Keratinocyte (primary cell): ENCODE data around the gene HRK. TPM values are rescaled to one million over a fixed set of nuclear protein-coding genes. Genes with fewer than 3 reads are reported as not detected.

Source experiments
- DNase-seq: peaks from one replicate; pipeline ENCODE4 v3.0.0-alpha.2; 2011; ENCODE audit warnings: low read depth, missing footprints, low spot score
- FAIRE-seq: peaks from 2 replicates; lab custom pipeline; 2011; peaks lifted over from hg19 to GRCh38; lab: Jason Lieb, UNC
- H2AFZ ChIP-seq: 2 replicates; pipeline ENCODE4 v1.6.0; 2012; ENCODE audit warnings: low read length, control low read depth, inconsistent platforms; ENCODE audit not compliant: control insufficient read depth
- H3K27ac ChIP-seq: 2 replicates; pipeline ENCODE4 v1.5.1; 2011; ENCODE audit warnings: low read length; ENCODE audit not compliant: control insufficient read depth, insufficient read depth
- H3K27me3 ChIP-seq: 3 replicates; pipeline ENCODE4 v1.6.0; 2011; ENCODE audit warnings: low read length; ENCODE audit not compliant: control insufficient read depth, insufficient read depth; ENCODE audit errors: extremely low read depth
- H3K36me3 ChIP-seq, 2 experiments: 2 replicates in 1 of 2; 3 replicates in 1 of 2; pipeline ENCODE4 v1.5.1; 2011; ENCODE audit warnings: low read length in 2 of 2, mild to moderate bottlenecking in 1 of 2; ENCODE audit not compliant: control insufficient read depth in 2 of 2, insufficient read depth in 2 of 2; ENCODE audit errors: extremely low read depth in 1 of 2
- H3K4me1 ChIP-seq: 3 replicates; pipeline ENCODE4 v1.5.1; 2011; ENCODE audit warnings: low read length; ENCODE audit not compliant: control insufficient read depth, insufficient read depth; ENCODE audit errors: extremely low read depth
- H3K4me2 ChIP-seq: 3 replicates; pipeline ENCODE4 v1.6.0; 2011; ENCODE audit warnings: low read depth, low read length; ENCODE audit not compliant: control insufficient read depth, insufficient read depth; ENCODE audit errors: extremely low read depth
- H3K4me3 ChIP-seq, 3 experiments: fragments of 200-600 bp in 1 of 3; sonication (generic) in 1 of 3; 2 replicates in 2 of 3; 3 replicates in 1 of 3; pipeline ENCODE4 v1.5.1; 2011 to 2016; ENCODE audit warnings: low read length in 3 of 3, mild to moderate bottlenecking in 3 of 3, control low read depth in 2 of 3, inconsistent platforms in 1 of 3, low read depth in 1 of 3, mixed read lengths in 1 of 3, mixed run types in 1 of 3, moderate library complexity in 1 of 3; ENCODE audit not compliant: control insufficient read depth in 2 of 3, insufficient read depth in 2 of 3; ENCODE audit errors: extremely low read depth in 1 of 3
- H3K79me2 ChIP-seq: 2 replicates; pipeline ENCODE4 v1.6.0; 2012; ENCODE audit warnings: low read length; ENCODE audit not compliant: control insufficient read depth, insufficient read depth
- H3K9ac ChIP-seq: 3 replicates; pipeline ENCODE4 v1.6.0; 2011; ENCODE audit warnings: low read length; ENCODE audit not compliant: control insufficient read depth, insufficient read depth; ENCODE audit errors: extremely low read depth
- H3K9me1 ChIP-seq: 3 replicates; pipeline ENCODE4 v1.6.0; 2011; ENCODE audit warnings: low read length; ENCODE audit not compliant: control insufficient read depth, insufficient read depth; ENCODE audit errors: extremely low read depth
- H3K9me3 ChIP-seq: 2 replicates; pipeline ENCODE4 v1.5.1; 2012; ENCODE audit warnings: low read depth, low read length; ENCODE audit not compliant: control insufficient read depth
- H4K20me1 ChIP-seq: 3 replicates; pipeline ENCODE4 v1.6.0; 2011; ENCODE audit warnings: low read length; ENCODE audit not compliant: control insufficient read depth, insufficient read depth; ENCODE audit errors: extremely low read depth
- CTCF ChIP-seq, 3 experiments: IDR thresholded peaks in 1 of 3; conservative IDR thresholded peaks in 1 of 3; optimal IDR thresholded peaks in 1 of 3; 2 replicates in 2 of 3; 3 replicates in 1 of 3; pipeline versions ENCODE3 to v1.5.1; 2011; ENCODE audit warnings: low read length in 3 of 3, mild to moderate bottlenecking in 3 of 3, moderate library complexity in 2 of 3, control low read depth in 1 of 3, inconsistent platforms in 1 of 3; ENCODE audit not compliant: insufficient read depth in 2 of 3; ENCODE audit errors: extremely low read depth in 1 of 3
- EZH2 ChIP-seq: IDR thresholded peaks from one replicate; pipeline ENCODE4 v1.6.1; 2012; ENCODE audit warnings: inconsistent platforms, mild to moderate bottlenecking, low read length, moderate library complexity
- dilution Hi-C: fragments of 300-500 bp; cut with MboI; formaldehyde crosslinking; loops from one replicate; pipeline ENCODE4 v1.7.0; 2020; ENCODE audit warnings: low sequenced_read_pairs; ENCODE audit not compliant: extremely low pct_ligation_motif_present
- polyA plus RNA-seq, 5 experiments: library from polyadenylated mRNA; depleted of rRNA in 3 of 5; stranded (reverse) in 3 of 5; stranded (forward) in 1 of 5; unstranded in 1 of 5; fragments of >200 nt; gene quantifications; 1 replicate in 1 of 5; 2 replicates in 3 of 5; 3 replicates in 1 of 5; pipeline versions ENCODE4 v1.2.1 to v1.2.3, GENCODE V29; 2011 to 2012; ENCODE audit warnings: missing spikeins in 2 of 5, low read depth in 1 of 5, low replicate concordance in 1 of 5

HRK gene
- polyA plus RNA-seq, 1 donor (not counting 4 experiments of a cell fraction or from before 2014, with no cell fraction given) = 0.01 TPM

GRCh38 chr12:116856729-116857128 lies 24.5 kb downstream of the HRK start:
- no peak overlapping the region for H3K4me3 ChIP-seq
- H3K79me2 ChIP-seq = no peaks in the 10 kb centered on the region
- no peaks in the 10 kb centered on the region for H4K20me1 ChIP-seq
- DNase-seq (no peak), FAIRE-seq (no peak)
- no peaks in the 10 kb centered on the region for H3K9me1 ChIP-seq
- H3K9me3 ChIP-seq = no peaks in the 10 kb centered on the region
- H3K27ac ChIP-seq = no peak overlapping the region
- no peaks in the 10 kb centered on the region for H3K36me3 ChIP-seq
- no peaks in the 10 kb centered on the region for H3K4me1 ChIP-seq
- no peak overlapping the region for H3K4me2 ChIP-seq
- peaks cover 15% of the 10 kb centered on the region for H3K27me3 ChIP-seq
- no peak overlapping the region for H2AFZ ChIP-seq
- no peak overlapping the region for H3K9ac ChIP-seq
- TF ChIP-seq EZH2 (no peak), CTCF (optimal IDR thresholded peaks at IDR 0.05 in 1 of 3, IDR thresholded peaks at IDR 0.05 in 1 of 3, conservative IDR thresholded peaks at IDR 0.05 in 1 of 3; ENCODE audit: extremely low read depth in 1 of 3, insufficient read depth in 2 of 3, low read length in 3 of 3) (no peak)
- dilution Hi-C loops = no loop called here

GRCh38 chr12:116855744-116856470 lies 25.3 kb downstream of the HRK start:
- no peaks in the 10 kb centered on the region for H3K36me3 ChIP-seq
- H3K4me1 ChIP-seq = no peaks in the 10 kb centered on the region
- no peaks in the 10 kb centered on the region for H3K79me2 ChIP-seq
- TF ChIP-seq EZH2 (no peak), CTCF (optimal IDR thresholded peaks at IDR 0.05 in 1 of 3, IDR thresholded peaks at IDR 0.05 in 1 of 3, conservative IDR thresholded peaks at IDR 0.05 in 1 of 3; ENCODE audit: extremely low read depth in 1 of 3, insufficient read depth in 2 of 3, low read length in 3 of 3) (no peak)
- DNase-seq (no peak), FAIRE-seq (no peak)
- dilution Hi-C loops = no loop called here
- H3K4me2 ChIP-seq = no peak overlapping the region
- H3K27me3 ChIP-seq = peaks cover 15% of the 10 kb centered on the region
- H3K27ac ChIP-seq = no peak overlapping the region
- no peak overlapping the region for H2AFZ ChIP-seq
- no peak overlapping the region for H3K4me3 ChIP-seq
- H4K20me1 ChIP-seq = no peaks in the 10 kb centered on the region
- H3K9me1 ChIP-seq = no peaks in the 10 kb centered on the region
- no peak overlapping the region for H3K9ac ChIP-seq
- H3K9me3 ChIP-seq = no peaks in the 10 kb centered on the region
